ENCODE results near the gene ENTPD1. TPM values are rescaled to one million over a fixed set of nuclear protein-coding genes. Genes with fewer than 3 reads are reported as not detected.

ENTPD1 gene
- total and polyA plus RNA-seq, 4 experiments from 2014 or later = 1.2 to 1.9 (median 1.6) TPM

DNA sequence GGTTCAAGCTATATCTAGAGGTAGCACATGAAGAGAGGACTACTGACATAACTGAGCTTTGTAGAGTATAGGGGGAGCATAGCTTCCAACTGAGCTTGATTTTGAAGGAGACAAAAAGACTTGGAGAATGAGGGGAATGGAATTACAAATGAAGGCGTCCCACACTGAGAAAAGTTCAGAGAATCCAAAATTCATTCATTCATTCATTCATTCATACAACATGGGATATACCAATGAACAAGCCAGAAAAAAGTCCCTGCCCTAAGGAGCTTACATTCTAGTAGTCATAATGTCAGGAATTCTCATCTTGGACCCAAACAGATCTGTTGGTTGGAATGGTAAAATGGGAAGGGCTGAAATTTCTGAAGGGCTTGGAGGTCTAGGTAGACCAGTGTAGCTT is 62.0 kb downstream of the ENTPD1 start:
- no peak for DNase-seq
- Mint-ChIP-seq H3K36me3 (no peaks in the 10 kb centered on the region), H3K4me3 (no peak overlapping the region), H3K27me3 (peaks cover 5 to 9% of the 10 kb centered on the region in 2 donors), H3K27ac (peak overlapping the region in 1 of 7 donors; percentile 28), H3K4me1 (peaks cover 0 to 17% (median 5%) of the 10 kb centered on the region in 4 donors), H3K9me3 (peaks cover 0 to 3% (median 0%) of the 10 kb centered on the region in 8 donors)
- no peak overlapping the region for H3K4me3 ChIP-seq (ENCODE audit: low read length in 2 of 2)
- no peaks in the 10 kb centered on the region for H3K36me3 ChIP-seq (ENCODE audit: insufficient read depth, low read length)
- H3K27ac ChIP-seq (ENCODE audit: low read depth, low read length) = no peak overlapping the region
- CTCF ChIA-PET (ENCODE audit: partially characterized antibody) = interaction anchor here (0.7 to 1.1 kb wide), 2 partner anchors 28 to 189 kb away, joined by 3 read pairs; no protein-coding TSS in a partner anchor
- no peaks in the 10 kb centered on the region for H3K27me3 ChIP-seq (ENCODE audit: insufficient read depth, low read length)
- peaks cover 11% of the 10 kb centered on the region for H3K4me1 ChIP-seq (ENCODE audit: insufficient read depth, low read length)
- no peaks in the 10 kb centered on the region for H3K9me3 ChIP-seq (ENCODE audit: control insufficient read depth in 1 of 2, low read length in 2 of 2)
- POLR2A ChIA-PET (ENCODE audit: partially characterized antibody) = no interaction called here
- intact Hi-C loops (cut with micrococcal nuclease) = no loop called here

DNA sequence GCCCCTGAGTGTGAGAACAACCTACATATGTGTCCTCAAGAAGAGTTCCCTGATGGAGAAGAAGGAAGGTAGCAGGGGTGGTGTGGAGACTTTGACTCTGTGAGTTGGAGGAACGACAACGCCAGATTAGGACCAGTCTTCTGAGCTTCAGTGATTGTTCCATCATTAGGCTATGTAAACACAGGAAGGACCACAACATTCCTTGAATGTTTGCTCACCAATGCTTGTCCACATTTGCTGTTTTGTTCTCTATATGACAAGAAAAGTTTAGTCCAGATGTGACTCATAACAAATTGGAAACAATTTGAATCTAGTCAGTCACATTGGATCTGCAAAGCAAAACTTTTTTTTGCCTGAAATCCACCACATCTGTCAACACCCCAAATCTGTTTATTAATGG is 62.7 kb downstream of the ENTPD1 start:
- Histone ChIP-seq H3K36me3 (ENCODE audit: insufficient read depth, low read length) (no peaks in the 10 kb centered on the region), H3K9me3 (ENCODE audit: control insufficient read depth in 1 of 2, low read length in 2 of 2) (no peaks in the 10 kb centered on the region), H3K27me3 (ENCODE audit: insufficient read depth, low read length) (no peaks in the 10 kb centered on the region), H3K4me1 (ENCODE audit: insufficient read depth, low read length) (peaks cover 8% of the 10 kb centered on the region), H3K4me3 (ENCODE audit: low read length in 2 of 2) (no peak overlapping the region), H3K27ac (ENCODE audit: low read depth, low read length) (no peak overlapping the region)
- Mint-ChIP-seq H3K4me3 (no peak overlapping the region), H3K4me1 (peaks cover 0 to 17% (median 5%) of the 10 kb centered on the region in 4 donors), H3K9me3 (peaks cover 0 to 3% (median 0%) of the 10 kb centered on the region in 8 donors), H3K36me3 (no peaks in the 10 kb centered on the region), H3K27me3 (peaks cover 6 to 11% of the 10 kb centered on the region in 2 donors), H3K27ac (peak overlapping the region in 2 of 7 donors; percentile 11 to 28)
- CTCF ChIA-PET (ENCODE audit: partially characterized antibody) = interaction anchor here (1.6 kb wide), 1 partner anchor 125 kb away, joined by 3 read pairs; the partner anchor contains the start of gene TCTN3
- no peak for DNase-seq
- intact Hi-C loops (cut with micrococcal nuclease) = no loop called here
- POLR2A ChIA-PET (ENCODE audit: partially characterized antibody) = no interaction called here

DNA sequence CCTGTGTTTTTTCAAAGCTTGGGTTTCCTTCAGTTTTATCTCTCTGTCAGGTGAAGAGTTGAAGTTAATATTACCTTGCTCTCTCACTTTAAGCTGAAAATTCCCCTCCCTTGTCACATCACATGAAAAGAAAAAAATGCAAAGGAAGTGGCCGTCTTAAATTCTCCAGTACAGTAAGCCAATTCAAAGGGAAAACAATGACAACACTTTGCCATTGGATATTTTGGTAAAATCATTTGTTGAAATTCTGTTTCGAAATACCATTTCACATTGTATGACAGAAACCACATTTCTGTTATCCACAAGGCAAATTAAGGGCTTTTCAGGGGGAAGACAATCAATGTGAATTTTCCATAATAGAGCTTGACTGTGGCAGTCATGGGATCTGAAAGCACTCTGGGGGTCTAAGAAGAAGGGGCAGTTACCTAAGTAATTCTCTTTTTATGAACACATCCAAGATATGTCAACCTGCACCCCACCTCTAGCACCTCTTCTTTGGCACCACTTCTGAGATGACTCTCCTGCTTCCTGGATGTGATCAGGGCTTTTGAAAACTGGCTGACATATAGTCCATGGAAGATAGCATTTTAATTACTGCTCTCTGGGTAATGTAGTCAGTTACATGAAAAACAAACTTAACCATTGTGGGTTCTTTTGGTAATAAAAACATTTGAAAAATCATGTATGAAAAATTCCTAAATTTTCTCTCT is 63.8 kb downstream of the ENTPD1 start:
- H3K4me1 Mint-ChIP-seq = peaks cover 0 to 8% (median 3%) of the 10 kb centered on the region in 4 donors
- peaks cover 6 to 8% of the 10 kb centered on the region in 2 donors for H3K27me3 Mint-ChIP-seq
- intact Hi-C loops (cut with micrococcal nuclease) = no loop called here
- H3K27me3 ChIP-seq (ENCODE audit: insufficient read depth, low read length) = no peaks in the 10 kb centered on the region
- peak overlapping the region in 1 of 8 donors; percentile 21 for H3K4me3 Mint-ChIP-seq
- peaks cover 0 to 3% (median 0%) of the 10 kb centered on the region in 8 donors for H3K9me3 Mint-ChIP-seq
- peak overlapping the region in 2 of 7 donors; percentile 5 to 93 for H3K27ac Mint-ChIP-seq
- ChIA-PET CTCF (ENCODE audit: partially characterized antibody) (interaction anchor here (1.6 kb wide), 1 partner anchor 126 kb away, joined by 3 read pairs; the partner anchor contains the start of gene TCTN3), POLR2A (ENCODE audit: partially characterized antibody) (interaction anchor here (1.0 kb wide), 1 partner anchor 12 kb away, joined by 3 read pairs; no protein-coding TSS in a partner anchor)
- H3K9me3 ChIP-seq (ENCODE audit: control insufficient read depth in 1 of 2, low read length in 2 of 2) = no peaks in the 10 kb centered on the region
- no peaks in the 10 kb centered on the region for H3K36me3 ChIP-seq (ENCODE audit: insufficient read depth, low read length)
- H3K4me1 ChIP-seq (ENCODE audit: insufficient read depth, low read length) = no peaks in the 10 kb centered on the region
- H3K4me3 ChIP-seq (ENCODE audit: low read length in 2 of 2) = no peak overlapping the region
- no peaks in the 10 kb centered on the region for H3K36me3 Mint-ChIP-seq
- DNase-seq = no peak
- H3K27ac ChIP-seq (ENCODE audit: low read depth, low read length) = no peak overlapping the region

DNA sequence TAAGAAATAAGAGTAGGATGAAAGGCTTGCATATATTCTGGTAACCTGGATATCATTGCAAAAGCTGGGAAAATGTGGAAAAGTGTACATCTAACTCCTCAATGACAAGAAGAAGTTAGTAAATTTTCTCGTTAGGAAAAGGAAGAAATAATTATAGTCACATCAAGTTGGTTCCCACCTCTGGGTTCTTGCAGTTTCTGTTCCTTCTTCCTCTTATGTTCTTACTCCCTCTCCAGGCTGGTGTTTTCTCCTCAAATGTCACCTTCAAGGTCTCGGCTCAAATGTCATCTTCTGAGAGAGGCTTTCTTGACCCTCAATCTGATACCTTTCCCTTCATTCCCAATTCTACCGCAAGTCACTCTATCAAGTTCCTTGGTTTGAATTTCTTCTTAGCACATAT is 64.4 kb downstream of the ENTPD1 start:
- Mint-ChIP-seq H3K4me3 (no peak overlapping the region), H3K36me3 (no peaks in the 10 kb centered on the region), H3K4me1 (peaks cover 0 to 6% (median 3%) of the 10 kb centered on the region in 4 donors), H3K27me3 (peaks cover 6 to 8% of the 10 kb centered on the region in 2 donors), H3K9me3 (peaks cover 0 to 3% (median 0%) of the 10 kb centered on the region in 8 donors), H3K27ac (peak overlapping the region in 1 of 7 donors; percentile 69)
- no peaks in the 10 kb centered on the region for H3K9me3 ChIP-seq (ENCODE audit: control insufficient read depth in 1 of 2, low read length in 2 of 2)
- ChIA-PET POLR2A (ENCODE audit: partially characterized antibody) (no interaction called here), CTCF (ENCODE audit: partially characterized antibody) (interaction anchor here (1.6 kb wide), 1 partner anchor 127 kb away, joined by 4 read pairs; the partner anchor contains the start of gene TCTN3)
- H3K27ac ChIP-seq (ENCODE audit: low read depth, low read length) = no peak overlapping the region
- no peaks in the 10 kb centered on the region for H3K36me3 ChIP-seq (ENCODE audit: insufficient read depth, low read length)
- intact Hi-C loops (cut with micrococcal nuclease) = no loop called here
- no peaks in the 10 kb centered on the region for H3K4me1 ChIP-seq (ENCODE audit: insufficient read depth, low read length)
- DNase-seq = no peak
- H3K27me3 ChIP-seq (ENCODE audit: insufficient read depth, low read length) = no peaks in the 10 kb centered on the region
- H3K4me3 ChIP-seq (ENCODE audit: low read length in 2 of 2) = no peak overlapping the region

DNA sequence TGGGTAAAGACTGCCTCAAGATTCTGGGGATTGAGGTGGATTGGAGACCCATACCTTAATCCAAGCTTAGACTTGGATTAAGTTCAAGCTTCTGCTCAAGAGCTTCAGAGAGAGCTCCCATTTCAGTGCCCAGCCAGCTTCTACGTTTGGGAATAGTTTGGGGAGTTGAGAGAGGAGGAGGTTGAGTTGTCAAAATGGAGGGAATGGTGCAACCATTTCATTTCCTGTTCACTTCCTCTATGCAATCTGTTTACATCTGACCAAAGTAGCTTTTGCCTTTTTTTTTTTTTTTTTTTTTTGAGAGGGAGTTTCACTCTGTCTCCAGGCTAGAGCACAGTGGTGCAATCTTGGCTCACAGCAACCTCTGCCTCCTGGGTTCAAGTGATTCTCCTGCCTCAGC is 65.8 kb downstream of the ENTPD1 start:
- H3K27me3 Mint-ChIP-seq = peaks cover 6 to 8% of the 10 kb centered on the region in 2 donors
- H3K4me1 Mint-ChIP-seq = peaks cover 0 to 6% (median 3%) of the 10 kb centered on the region in 4 donors
- ChIA-PET POLR2A (ENCODE audit: partially characterized antibody) (no interaction called here), CTCF (ENCODE audit: partially characterized antibody) (interaction anchor here (1.0 to 1.6 kb wide), 2 partner anchors 19 to 128 kb away, joined by 3 to 4 read pairs; partner anchors contain the start of gene TCTN3)
- Histone ChIP-seq H3K4me1 (ENCODE audit: insufficient read depth, low read length) (no peaks in the 10 kb centered on the region), H3K9me3 (ENCODE audit: control insufficient read depth in 1 of 2, low read length in 2 of 2) (no peaks in the 10 kb centered on the region), H3K27ac (ENCODE audit: low read depth, low read length) (no peak overlapping the region), H3K4me3 (ENCODE audit: low read length in 2 of 2) (no peak overlapping the region), H3K27me3 (ENCODE audit: insufficient read depth, low read length) (no peaks in the 10 kb centered on the region), H3K36me3 (ENCODE audit: insufficient read depth, low read length) (no peaks in the 10 kb centered on the region)
- intact Hi-C loops (cut with micrococcal nuclease) = no loop called here
- H3K4me3 Mint-ChIP-seq = peak overlapping the region in 1 of 8 donors; percentile 62
- peak overlapping the region in 1 of 7 donors; percentile 92 for H3K27ac Mint-ChIP-seq
- DNase-seq = no peak
- no peaks in the 10 kb centered on the region for H3K9me3 Mint-ChIP-seq
- H3K36me3 Mint-ChIP-seq = no peaks in the 10 kb centered on the region

DNA sequence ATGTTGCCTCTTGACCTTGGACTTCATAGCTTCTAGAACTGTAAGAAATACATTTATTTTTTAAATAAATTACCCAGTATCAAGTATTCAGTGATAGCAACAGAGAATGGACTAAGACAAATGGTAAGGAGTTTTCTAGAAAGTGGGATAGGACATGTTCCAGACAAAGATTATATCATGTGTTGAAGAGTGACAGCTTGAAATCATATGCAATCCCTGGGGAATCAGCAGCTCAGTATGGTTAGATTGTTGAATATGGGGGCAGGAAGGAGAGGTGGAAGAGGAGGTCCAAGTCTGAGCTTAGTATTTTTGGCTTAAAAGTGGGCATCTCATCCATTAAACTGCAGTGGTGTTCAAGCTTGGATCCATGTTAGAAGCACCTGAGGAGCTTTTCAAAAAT is 74.1 kb downstream of the ENTPD1 start:
- Mint-ChIP-seq H3K27ac (peak overlapping the region in 2 of 7 donors; percentile 63 to 68), H3K4me3 (no peak overlapping the region), H3K36me3 (no peaks in the 10 kb centered on the region), H3K27me3 (no peaks in the 10 kb centered on the region), H3K9me3 (no peaks in the 10 kb centered on the region), H3K4me1 (peaks cover 0 to 26% (median 14%) of the 10 kb centered on the region in 4 donors)
- Histone ChIP-seq H3K4me3 (ENCODE audit: low read length in 2 of 2) (no peak overlapping the region), H3K27ac (ENCODE audit: low read depth, low read length) (no peak overlapping the region), H3K9me3 (ENCODE audit: control insufficient read depth in 1 of 2, low read length in 2 of 2) (no peaks in the 10 kb centered on the region), H3K4me1 (ENCODE audit: insufficient read depth, low read length) (peaks cover 36% of the 10 kb centered on the region), H3K36me3 (ENCODE audit: insufficient read depth, low read length) (no peaks in the 10 kb centered on the region), H3K27me3 (ENCODE audit: insufficient read depth, low read length) (no peaks in the 10 kb centered on the region)
- no peak for DNase-seq
- intact Hi-C loops (cut with micrococcal nuclease) = no loop called here
- POLR2A ChIA-PET (ENCODE audit: partially characterized antibody) = no interaction called here
- CTCF ChIA-PET (ENCODE audit: partially characterized antibody) = interaction anchor here (1.3 to 1.5 kb wide), 3 partner anchors 10 to 136 kb away, joined by 4 to 9 read pairs (median 6); partner anchors contain the start of gene TCTN3

DNA sequence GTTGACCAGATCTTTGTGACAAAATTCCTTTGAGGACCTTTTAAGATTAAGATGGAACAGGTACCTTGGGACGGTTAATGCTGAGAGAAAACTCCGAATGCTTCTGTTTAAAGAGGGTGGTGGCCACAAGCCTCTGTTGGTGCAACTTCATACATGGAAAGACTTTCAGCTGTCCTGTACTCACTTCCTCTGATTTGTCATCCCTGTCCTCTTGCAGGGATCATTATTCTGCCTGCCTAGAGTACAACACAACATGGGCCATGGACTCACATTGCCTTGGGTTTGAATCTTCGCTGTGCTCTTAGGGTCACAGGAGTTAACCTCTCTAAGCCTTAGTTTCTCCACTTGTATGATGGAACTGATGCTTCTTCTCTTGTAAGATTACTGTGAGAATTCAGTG is 75.1 kb downstream of the ENTPD1 start:
- no peaks in the 10 kb centered on the region for H3K9me3 Mint-ChIP-seq
- Histone ChIP-seq H3K9me3 (ENCODE audit: control insufficient read depth in 1 of 2, low read length in 2 of 2) (no peaks in the 10 kb centered on the region), H3K4me3 (ENCODE audit: low read length in 2 of 2) (no peak overlapping the region), H3K27me3 (ENCODE audit: insufficient read depth, low read length) (no peaks in the 10 kb centered on the region), H3K4me1 (ENCODE audit: insufficient read depth, low read length) (peaks cover 36% of the 10 kb centered on the region), H3K27ac (ENCODE audit: low read depth, low read length) (peak overlapping the region; percentile 60), H3K36me3 (ENCODE audit: insufficient read depth, low read length) (no peaks in the 10 kb centered on the region)
- intact Hi-C loops (cut with micrococcal nuclease) = no loop called here
- ChIA-PET POLR2A (ENCODE audit: partially characterized antibody) (interaction anchor here (0.9 kb wide), 1 partner anchor 12 kb away, joined by 3 read pairs; no protein-coding TSS in a partner anchor), CTCF (ENCODE audit: partially characterized antibody) (interaction anchor here (0.9 to 2.3 kb wide), 3 partner anchors 10 to 137 kb away, joined by 4 to 13 read pairs (median 9); partner anchors contain the start of gene TCTN3)
- peak overlapping the region in 6 of 7 donors; percentile 90 to 97 (median 93) for H3K27ac Mint-ChIP-seq
- H3K36me3 Mint-ChIP-seq = no peaks in the 10 kb centered on the region
- DNase-seq = no peak
- H3K27me3 Mint-ChIP-seq = no peaks in the 10 kb centered on the region
- H3K4me1 Mint-ChIP-seq = peaks cover 0 to 26% (median 14%) of the 10 kb centered on the region in 4 donors
- no peak overlapping the region for H3K4me3 Mint-ChIP-seq

Measured in CD4-positive, alpha-beta memory T cell (primary cell).